Measurements from ENCODE around the gene EPHA8.

EPHA8 gene

GRCh38 chr1:22625262-22625925 lies 62.1 kb downstream of the EPHA8 start:
- DNase-seq: no peak

- no peak for DNase-seq
Measured at GRCh38 chr1:22626237-22627157, 63.2 kb downstream of the EPHA8 start.

GRCh38 chr1:22627331-22627730 lies 64.0 kb downstream of the EPHA8 start:
- DNase-seq: no peak

GRCh38 chr1:22628698-22629444 lies 65.6 kb downstream of the EPHA8 start:
- DNase-seq: no peak

- no peak for DNase-seq
Measured at GRCh38 chr1:22629886-22630285, 66.6 kb downstream of the EPHA8 start.

- DNase-seq: no peak
Measured at GRCh38 chr1:22633697-22634463, 70.6 kb downstream of the EPHA8 start.

GRCh38 chr1:22635436-22635835 lies 72.1 kb downstream of the EPHA8 start:
- DNase-seq: no peak

- DNase-seq: peak; percentile 88
Measured at GRCh38 chr1:22636353-22636752, 73.1 kb downstream of the EPHA8 start, which contains the start of gene C1QA. Gene C1QA, plus strand, starts transcription at chr1:22636628. Its CDS starts 989 bp downstream, at chr1:22637617.

GRCh38 chr1:22636927-22637326 lies 73.6 kb downstream of the EPHA8 start:
- DNase-seq: no peak

- DNase-seq: peak; percentile 54
Measured at GRCh38 chr1:22637907-22638445, 74.7 kb downstream of the EPHA8 start.

- DNase-seq: no peak
Measured at GRCh38 chr1:22638476-22639234, 75.4 kb downstream of the EPHA8 start.

GRCh38 chr1:22639286-22639685 lies 76.0 kb downstream of the EPHA8 start:
- DNase-seq: no peak

- DNase-seq: no peak
Measured at GRCh38 chr1:22641247-22641646, 78.0 kb downstream of the EPHA8 start.

GRCh38 chr1:22641906-22642636 lies 78.8 kb downstream of the EPHA8 start:
- DNase-seq: peak; percentile 83

- peak; percentile 69 for DNase-seq
Measured at GRCh38 chr1:22643381-22643780, 80.1 kb downstream of the EPHA8 start, which contains the start of gene C1QC. Gene C1QC, plus strand, starts transcription at chr1:22643633. Its CDS starts 391 bp downstream, at chr1:22644024.

- no peak for DNase-seq
Measured at GRCh38 chr1:22643928-22644327, 80.6 kb downstream of the EPHA8 start.

GRCh38 chr1:22645931-22646330 lies 82.6 kb downstream of the EPHA8 start:
- DNase-seq: peak; percentile 85

GRCh38 chr1:22646384-22646783 lies 83.1 kb downstream of the EPHA8 start:
- peak; percentile 76 for DNase-seq

GRCh38 chr1:22650089-22650693 lies 86.9 kb downstream of the EPHA8 start:
- no peak for DNase-seq
